Esophagus muscularis mucosa (tissue), 4 donors: Measurements from ENCODE around the gene GNG4. TPM values are rescaled to one million over a fixed set of nuclear protein-coding genes. Genes with fewer than 3 reads are reported as not detected.

Source experiments
- DNase-seq: peaks from one replicate; pipeline ENCODE4 v3.0.0-alpha.2; 2017; ENCODE audit errors: extremely low spot score
- H3K27ac ChIP-seq, 4 donors: fragments of 200-600 bp; sonication (generic); replicated peaks in 1 of 4; 1 replicate in 3 of 4; 2 replicates in 1 of 4; pipeline ENCODE4 v1.5.1; 2016 to 2019; ENCODE audit warnings: mild to moderate bottlenecking in 1 of 4
- H3K27me3 ChIP-seq, 4 donors: fragments of 200-600 bp; sonication (generic); one replicate each; pipeline versions ENCODE4 v1.5.1 to v1.6.0; 2016 to 2019
- H3K36me3 ChIP-seq, 4 donors: fragments of 200-600 bp; sonication (generic); one replicate each; pipeline ENCODE4 v1.5.1; 2016 to 2019
- H3K4me1 ChIP-seq, 4 donors: fragments of 200-600 bp; sonication (generic); one replicate each; pipeline ENCODE4 v1.5.1; 2016 to 2019
- H3K4me3 ChIP-seq, 4 donors: fragments of 200-600 bp; sonication (generic); 1 replicate in 2 of 4; 2 replicates in 2 of 4; pipeline ENCODE4 v1.5.1; 2016 to 2019; ENCODE audit warnings: mild to moderate bottlenecking in 4 of 4, moderate library complexity in 1 of 4
- H3K9me3 ChIP-seq, 4 donors: fragments of 200-600 bp; sonication (generic); 1 replicate in 3 of 4; 2 replicates in 1 of 4; pipeline ENCODE4 v1.5.1; 2016 to 2019
- EP300 ChIP-seq: sonication (generic); formaldehyde crosslinking; IDR thresholded peaks from one replicate; pipeline ENCODE4 v1.6.1; 2017; ENCODE audit warnings: antibody characterized with exemption
- POLR2A ChIP-seq: fragments of 450-650 bp; IDR thresholded peaks from one replicate; pipeline ENCODE4 v1.6.1; 2017; ENCODE audit warnings: antibody characterized with exemption, moderate library complexity, mild to moderate bottlenecking, low read depth
- POLR2AphosphoS5 ChIP-seq, 2 donors: sonication (generic); formaldehyde crosslinking; IDR thresholded peaks; one replicate each; pipeline ENCODE4 v1.6.1; 2017; ENCODE audit warnings: antibody characterized with exemption in 2 of 2
- WGBS: methylation state at CpG from one replicate; pipeline ENCODE4 v1.1.5; 2018; 5-methylcytosine and 5-hydroxymethylcytosine counted together
- intact Hi-C: fragments of 100-400 bp; cut with DNase I; formaldehyde crosslinking; loops from one replicate; pipeline ENCODE4 v1.15.1; 2023
- total RNA-seq, 4 donors: library from RNA; depleted of rRNA; stranded (reverse); fragments of >200 nt; gene quantifications; one replicate each; pipeline versions ENCODE4 v1.1.0 to v1.2.1, GENCODE V29; 2016
- TF ChIP-seq, protein P1 (sequence below), 3 experiments: fragments of 200-600 bp in 2 of 3; fragments of 450-650 bp in 1 of 3; sonication (generic) in 2 of 3; IDR thresholded peaks; one replicate each; pipeline ENCODE4 v1.5.1; 2017 to 2019; ENCODE audit warnings: antibody characterized with exemption in 3 of 3, mild to moderate bottlenecking in 2 of 3, moderate library complexity in 1 of 3

GNG4 gene
- total RNA-seq, 4 donors from 2014 or later = 0.42 to 1.5 (median 0.76) TPM

GRCh38 chr1:235516862-235517446 lies 132.6 kb downstream of the GNG4 start:
- DNase-seq = no peak
- intact Hi-C loops = loop anchor here (10.0 kb wide), 1 partner anchor 258 kb away; no protein-coding TSS in a partner anchor
- no peaks in the 10 kb centered on the region for H3K4me1 ChIP-seq
- H3K27ac ChIP-seq = no peak overlapping the region
- TF ChIP-seq, protein P1, sequence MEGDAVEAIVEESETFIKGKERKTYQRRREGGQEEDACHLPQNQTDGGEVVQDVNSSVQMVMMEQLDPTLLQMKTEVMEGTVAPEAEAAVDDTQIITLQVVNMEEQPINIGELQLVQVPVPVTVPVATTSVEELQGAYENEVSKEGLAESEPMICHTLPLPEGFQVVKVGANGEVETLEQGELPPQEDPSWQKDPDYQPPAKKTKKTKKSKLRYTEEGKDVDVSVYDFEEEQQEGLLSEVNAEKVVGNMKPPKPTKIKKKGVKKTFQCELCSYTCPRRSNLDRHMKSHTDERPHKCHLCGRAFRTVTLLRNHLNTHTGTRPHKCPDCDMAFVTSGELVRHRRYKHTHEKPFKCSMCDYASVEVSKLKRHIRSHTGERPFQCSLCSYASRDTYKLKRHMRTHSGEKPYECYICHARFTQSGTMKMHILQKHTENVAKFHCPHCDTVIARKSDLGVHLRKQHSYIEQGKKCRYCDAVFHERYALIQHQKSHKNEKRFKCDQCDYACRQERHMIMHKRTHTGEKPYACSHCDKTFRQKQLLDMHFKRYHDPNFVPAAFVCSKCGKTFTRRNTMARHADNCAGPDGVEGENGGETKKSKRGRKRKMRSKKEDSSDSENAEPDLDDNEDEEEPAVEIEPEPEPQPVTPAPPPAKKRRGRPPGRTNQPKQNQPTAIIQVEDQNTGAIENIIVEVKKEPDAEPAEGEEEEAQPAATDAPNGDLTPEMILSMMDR (IDR thresholded peaks at IDR 0.05) = no peak
- no peak for TF ChIP-seq POLR2A
- no peak for TF ChIP-seq EP300
- no peak for TF ChIP-seq POLR2AphosphoS5 (IDR thresholded peaks at IDR 0.05)
- no peaks in the 10 kb centered on the region for H3K36me3 ChIP-seq
- no peaks in the 10 kb centered on the region for H3K9me3 ChIP-seq
- no peak overlapping the region for H3K4me3 ChIP-seq
- 83% methylated on average over 6 of the region's 6 CpGs for WGBS
- no peaks in the 10 kb centered on the region for H3K27me3 ChIP-seq

DNA sequence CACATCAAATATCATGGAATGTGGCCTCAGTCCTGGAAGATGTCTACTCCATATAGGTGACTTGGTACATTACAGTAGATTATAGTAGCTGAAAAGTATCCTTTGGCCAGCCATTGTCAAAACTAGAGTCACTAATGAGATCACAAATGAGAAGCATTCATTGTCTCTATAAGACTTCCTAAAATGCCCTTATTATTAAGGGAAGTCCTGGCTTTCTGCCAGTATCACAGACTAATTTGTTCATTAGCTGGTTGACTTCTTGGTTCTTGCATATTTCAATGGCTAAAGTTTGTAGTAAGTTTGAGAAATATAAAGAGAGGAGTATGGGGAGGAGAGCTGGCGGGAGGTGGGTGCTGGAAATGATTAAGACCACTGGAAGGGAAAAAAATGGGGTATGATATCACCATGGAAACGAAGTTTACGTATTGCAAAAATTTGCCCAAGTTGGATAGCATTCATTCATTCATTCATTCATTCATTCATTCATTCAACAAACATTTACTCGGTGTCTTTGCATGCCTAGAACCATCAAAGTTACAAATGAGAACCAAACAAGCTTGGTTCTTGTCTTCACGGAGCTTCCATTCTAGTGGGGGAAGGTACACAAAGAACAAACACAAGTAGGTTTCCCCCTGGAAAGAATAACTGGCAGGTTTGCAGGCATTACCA lies 133.6 kb downstream of the GNG4 start:
- no peak for DNase-seq
- Histone ChIP-seq H3K27ac (no peak overlapping the region), H3K4me1 (no peaks in the 10 kb centered on the region), H3K27me3 (no peaks in the 10 kb centered on the region), H3K4me3 (no peak overlapping the region), H3K9me3 (no peaks in the 10 kb centered on the region), H3K36me3 (no peaks in the 10 kb centered on the region)
- TF ChIP-seq EP300 (no peak), POLR2AphosphoS5 (IDR thresholded peaks at IDR 0.05) (no peak), POLR2A (no peak)
- TF ChIP-seq, protein P1 (IDR thresholded peaks at IDR 0.05) = no peak
- WGBS = 96% methylated on average over 5 of the region's 5 CpGs
- intact Hi-C loops = loop anchor here (10.0 kb wide), 1 partner anchor 259 kb away; no protein-coding TSS in a partner anchor

DNA sequence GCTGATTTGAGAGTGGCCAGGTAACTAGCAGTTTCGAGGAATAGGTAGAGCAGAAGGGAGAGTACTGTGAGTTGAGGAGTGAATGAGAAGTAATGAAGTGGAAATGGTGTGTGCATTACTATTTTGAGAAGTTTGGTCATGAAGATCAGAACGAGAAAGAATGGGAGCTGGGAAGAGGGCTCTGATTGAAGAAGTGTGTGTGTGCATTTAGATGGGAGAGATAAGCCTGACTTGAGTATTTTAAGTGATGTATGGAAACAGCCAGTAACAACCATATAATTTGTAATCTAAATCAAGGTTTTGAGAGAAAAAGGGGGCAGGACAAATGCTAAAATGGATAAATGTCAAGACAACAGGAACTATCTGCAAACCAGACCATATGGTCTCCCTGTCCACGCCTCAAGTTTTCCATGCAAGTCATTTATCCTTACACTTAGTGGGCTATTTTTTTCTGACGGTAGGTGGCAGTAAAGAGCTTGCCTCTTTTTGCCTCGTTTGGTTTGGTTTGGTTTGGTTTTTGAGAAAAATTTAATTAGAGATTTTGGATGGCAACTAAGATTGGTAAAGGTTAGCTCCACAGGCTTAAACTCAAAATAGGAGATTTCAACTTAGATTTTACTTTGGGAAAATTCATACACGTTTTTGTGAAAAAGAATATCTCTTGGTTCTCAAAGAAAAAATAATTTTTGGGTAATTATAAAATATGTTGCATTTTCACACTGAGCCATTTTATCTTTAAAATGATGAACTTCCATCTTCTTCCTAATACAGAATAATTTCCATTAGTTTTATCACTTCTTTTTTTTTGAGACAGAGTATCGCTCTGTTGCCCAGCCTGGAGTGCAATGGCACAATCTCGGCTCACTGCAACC lies 135.9 kb downstream of the GNG4 start:
- TF ChIP-seq, protein P1 (IDR thresholded peaks at IDR 0.05) = peak; percentile 74 to 97 (median 84)
- no peak for TF ChIP-seq EP300
- Histone ChIP-seq H3K27me3 (no peaks in the 10 kb centered on the region), H3K27ac (no peak overlapping the region), H3K4me1 (no peaks in the 10 kb centered on the region), H3K36me3 (no peaks in the 10 kb centered on the region), H3K9me3 (no peaks in the 10 kb centered on the region), H3K4me3 (no peak overlapping the region)
- intact Hi-C loops = loop anchor here (5.0 to 10.0 kb wide), 2 partner anchors 261 to 459 kb away; no protein-coding TSS in a partner anchor
- 39% methylated on average over 8 of the region's 8 CpGs for whole genome bisulfite sequencing
- DNase-seq = no peak

GRCh38 chr1:235511470-235512240 lies 137.9 kb downstream of the GNG4 start:
- H3K27ac ChIP-seq = no peak overlapping the region
- H3K9me3 ChIP-seq = no peaks in the 10 kb centered on the region
- 80% methylated on average over 13 of the region's 13 CpGs for WGBS
- H3K36me3 ChIP-seq = no peaks in the 10 kb centered on the region
- H3K4me3 ChIP-seq = no peak overlapping the region
- no peak for DNase-seq
- no peaks in the 10 kb centered on the region for H3K27me3 ChIP-seq
- TF ChIP-seq EP300 (no peak), POLR2A (no peak), POLR2AphosphoS5 (IDR thresholded peaks at IDR 0.05) (no peak)
- TF ChIP-seq, protein P1 (IDR thresholded peaks at IDR 0.05) = no peak
- H3K4me1 ChIP-seq = peaks cover 0 to 3% (median under 1%) of the 10 kb centered on the region in 4 donors
- intact Hi-C loops = loop anchor here (5.0 to 10.0 kb wide), 2 partner anchors 263 to 461 kb away; no protein-coding TSS in a partner anchor
